HG02763 (cell line): ENCODE data around the gene SPACA9.
A peak's percentile ranks its signal among the peaks of the same experiment; 100 is the strongest.

Experiments
- ATAC-seq: cut with Tn5 transposase; IDR thresholded peaks from one replicate; pipeline ENCODE4 v1.9.1; 2021; ENCODE audit warnings: mild to moderate bottlenecking, moderate library complexity; ENCODE audit not compliant: unreplicated experiment

The SPACA9 gene

GRCh38 chr9:132862533-132862932 lies 16.2 kb upstream of the SPACA9 start:
- no peak for ATAC-seq

GRCh38 chr9:132863096-132863495 lies 15.6 kb upstream of the SPACA9 start:
- ATAC-seq = no peak

DNA sequence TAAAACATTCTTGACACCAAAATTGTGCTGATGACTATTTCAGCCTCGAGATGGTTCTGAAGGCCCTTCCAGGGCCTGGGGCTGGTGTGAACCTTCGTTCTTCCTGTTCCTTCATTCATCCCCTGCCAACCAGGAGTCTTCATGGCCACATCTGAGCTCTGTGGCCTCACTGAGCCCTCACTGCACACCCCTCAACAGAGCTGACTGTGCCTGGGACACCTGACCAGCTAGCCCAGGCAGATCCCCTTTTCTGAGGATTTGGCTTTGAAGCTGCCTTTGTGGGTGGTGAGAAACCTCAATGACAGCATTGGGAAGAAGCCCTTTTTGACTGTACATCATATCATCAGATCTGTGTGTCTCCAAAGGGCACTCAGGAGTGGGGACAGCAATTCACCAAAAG lies 14.4 kb upstream of the SPACA9 start:
- no peak for ATAC-seq

- no peak for ATAC-seq
These were observed 14.0 kb upstream of the SPACA9 start for GRCh38 chr9:132864691-132865090.

- no peak for ATAC-seq
These were observed 11.8 kb upstream of the SPACA9 start for GRCh38 chr9:132866898-132867297.

DNA sequence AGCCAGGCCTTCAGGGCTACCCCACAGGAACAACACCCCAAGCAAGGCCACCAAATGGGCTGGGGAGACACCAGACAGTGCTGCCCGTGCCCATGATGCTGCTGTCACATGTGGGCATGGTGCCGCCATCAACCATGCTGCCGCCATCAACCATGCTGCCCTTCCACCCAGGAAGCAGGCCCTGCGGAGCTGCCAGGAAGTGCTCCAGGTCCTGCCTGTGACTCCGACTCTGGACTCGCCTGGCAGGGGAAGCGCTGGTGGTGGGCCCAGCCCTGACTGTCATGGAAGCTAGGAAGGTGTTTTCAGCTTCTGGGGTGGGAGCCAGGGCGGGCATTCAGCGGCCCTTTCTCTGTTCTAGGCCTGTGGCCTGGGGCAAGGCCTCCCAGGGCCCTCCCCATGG lies 9.4 kb upstream of the SPACA9 start:
- ATAC-seq = no peak

DNA sequence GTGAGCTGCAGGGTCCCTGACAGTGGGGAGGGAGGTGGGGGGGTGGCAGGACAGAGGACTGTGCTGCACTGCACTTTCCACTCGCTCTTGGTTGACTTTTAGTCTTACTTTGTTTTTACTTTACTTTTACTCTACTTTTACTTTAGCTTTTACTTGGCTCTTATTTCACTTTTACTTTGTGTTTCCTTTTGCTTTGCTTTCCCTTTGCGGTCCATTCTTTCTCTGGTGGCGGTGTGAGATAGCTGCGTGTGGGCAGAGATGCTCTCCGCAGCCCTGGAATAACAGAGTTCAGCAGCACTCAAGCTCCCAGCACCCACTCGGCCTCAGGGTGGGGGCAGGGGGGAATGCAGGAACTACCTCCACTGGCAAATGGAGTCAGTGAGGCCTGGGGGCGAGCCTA lies 5.3 kb upstream of the SPACA9 start:
- ATAC-seq = no peak

GRCh38 chr9:132875159-132875558 lies 3.5 kb upstream of the SPACA9 start:
- ATAC-seq = no peak

GRCh38 chr9:132876849-132877248 lies 1.8 kb upstream of the SPACA9 start:
- no peak for ATAC-seq

DNA sequence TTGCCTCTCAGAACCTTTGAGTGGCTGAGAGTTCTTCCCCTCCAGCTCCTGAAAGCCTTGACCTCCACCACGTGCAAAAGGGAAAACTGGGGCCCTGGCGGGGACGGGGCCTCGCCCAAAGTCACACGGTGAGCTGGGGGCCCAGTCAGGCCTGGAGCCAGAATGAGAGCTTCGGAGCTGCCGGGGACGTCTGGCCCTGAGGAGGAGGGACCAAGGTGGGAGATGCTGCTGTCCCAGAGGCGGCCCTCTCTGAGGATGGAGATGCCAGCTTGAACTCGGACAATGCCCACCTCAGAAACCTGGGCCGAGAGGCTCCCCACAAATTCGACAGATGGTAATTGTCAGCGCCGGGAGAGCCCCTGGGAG lies 1.3 kb upstream of the SPACA9 start:
- no peak for ATAC-seq

DNA sequence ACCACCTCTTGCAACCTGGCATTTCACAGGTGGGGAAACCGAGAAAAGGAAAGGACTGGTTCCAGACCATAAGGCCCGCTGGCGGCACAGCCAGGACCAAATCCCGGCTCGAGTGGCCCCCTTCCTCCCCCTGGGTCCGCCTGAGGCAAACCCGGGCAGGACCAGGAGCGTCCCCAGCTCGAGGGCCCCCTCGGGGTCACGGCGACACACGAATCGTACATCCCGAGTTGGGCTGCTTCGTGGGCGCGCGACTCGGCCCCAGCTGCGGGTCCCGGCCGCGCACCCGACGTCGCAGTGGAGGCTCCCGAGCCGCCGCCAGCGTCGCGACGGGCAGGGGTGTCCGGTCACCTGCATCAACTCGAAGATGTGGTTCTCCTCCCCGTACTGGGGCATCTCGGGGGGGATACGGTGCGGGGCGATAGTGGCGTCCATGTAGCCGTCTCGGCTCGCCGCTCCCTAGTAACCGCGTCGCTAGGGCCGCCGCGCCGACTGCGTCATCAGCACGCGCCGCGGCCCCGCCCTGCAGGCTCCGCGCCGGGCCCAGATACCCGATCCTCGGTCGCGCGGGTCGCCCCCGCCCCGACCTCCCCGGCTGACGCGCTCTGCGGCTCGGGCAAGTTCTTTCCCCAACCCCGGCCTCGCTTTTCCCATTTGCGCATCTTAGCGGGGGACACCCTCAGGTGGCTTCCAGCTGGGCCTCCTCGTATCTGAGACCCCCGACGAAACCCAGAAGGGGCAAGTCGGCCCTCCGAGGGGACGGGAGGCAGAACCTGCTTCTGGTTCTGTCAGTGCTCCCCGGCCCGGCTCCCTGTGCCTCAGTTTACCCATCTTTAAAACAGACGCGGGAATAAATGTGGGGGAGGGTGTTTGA lies 639 bp upstream of the SPACA9 start, which contains the start of gene AK8:
Gene AK8 (minus strand): TSS at position 461 of the 871 bp plus-strand sequence. CDS start 29 bp downstream, at position 432.
- peak; percentile 72 for ATAC-seq

GRCh38 chr9:132879457-132880323 lies 992 bp downstream of the SPACA9 start:
- no peak for ATAC-seq

GRCh38 chr9:132880324-132880661 lies 1.6 kb downstream of the SPACA9 start:
- ATAC-seq = no peak

GRCh38 chr9:132881826-132882225 lies 3.1 kb downstream of the SPACA9 start:
- ATAC-seq = no peak

DNA sequence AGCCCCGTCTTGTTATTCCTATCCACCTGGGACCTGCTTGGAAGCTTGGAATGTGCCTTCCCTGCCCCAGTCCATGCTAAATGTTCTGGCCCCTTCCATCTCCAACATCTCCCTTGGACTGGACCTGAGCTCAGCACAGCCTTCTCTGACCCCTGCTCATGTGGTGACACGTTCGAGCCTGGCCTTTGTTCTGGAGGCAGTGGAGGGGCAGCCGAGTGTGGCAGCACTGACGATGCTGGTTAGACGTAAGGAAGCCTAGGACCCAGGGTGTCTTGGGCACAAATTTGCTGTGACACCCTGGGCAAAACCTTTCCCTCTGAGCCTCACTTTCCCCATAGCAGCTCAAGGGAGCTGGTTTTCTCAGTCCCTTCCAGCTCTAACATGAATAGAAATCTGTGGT lies 3.9 kb downstream of the SPACA9 start:
- ATAC-seq = no peak

DNA sequence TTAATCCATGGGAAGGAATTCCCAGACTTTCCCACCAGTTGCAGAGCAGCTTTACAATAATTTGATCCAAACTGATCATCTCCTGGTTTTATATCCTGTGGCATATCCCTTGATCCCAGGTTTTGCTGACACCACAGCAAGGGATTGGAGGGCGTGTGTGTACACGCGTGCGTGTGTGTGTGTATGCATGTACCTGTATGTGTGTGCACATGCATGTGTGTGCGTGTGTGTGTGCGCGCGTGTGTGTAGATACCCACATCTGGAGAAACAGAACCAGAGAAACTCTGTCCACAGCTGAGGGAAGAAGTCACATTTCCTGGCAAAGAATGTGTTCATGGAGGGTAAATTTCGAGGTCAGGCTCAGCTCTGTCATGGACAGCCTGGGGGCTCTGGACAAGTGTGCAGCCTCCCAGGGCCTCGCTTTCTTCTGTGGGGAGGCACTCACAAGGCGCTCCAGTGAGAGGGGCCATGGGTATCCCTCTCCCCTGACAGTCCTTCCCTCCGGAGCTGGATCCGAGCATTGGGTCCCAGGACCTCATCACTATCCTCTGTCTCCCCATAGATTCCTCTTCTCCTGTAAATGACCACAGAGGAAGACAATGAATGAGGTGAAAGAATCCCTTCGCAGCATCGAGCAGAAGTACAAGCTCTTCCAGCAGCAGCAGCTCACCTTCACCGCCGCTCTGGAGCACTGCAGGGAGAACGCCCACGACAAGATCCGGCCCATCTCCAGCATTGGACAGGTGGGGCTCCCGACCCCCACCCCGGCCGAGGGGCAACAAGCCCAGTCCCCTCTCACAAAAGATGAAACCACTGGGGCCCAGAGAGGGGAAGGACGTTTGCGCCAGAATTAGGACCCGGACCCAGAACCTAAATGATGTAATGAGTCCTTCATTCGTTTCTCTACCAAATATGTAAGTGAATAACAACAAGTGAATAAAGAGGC lies 4.9 kb downstream of the SPACA9 start:
- ATAC-seq = no peak

GRCh38 chr9:132885720-132886333 lies 7.1 kb downstream of the SPACA9 start:
- ATAC-seq = no peak

DNA sequence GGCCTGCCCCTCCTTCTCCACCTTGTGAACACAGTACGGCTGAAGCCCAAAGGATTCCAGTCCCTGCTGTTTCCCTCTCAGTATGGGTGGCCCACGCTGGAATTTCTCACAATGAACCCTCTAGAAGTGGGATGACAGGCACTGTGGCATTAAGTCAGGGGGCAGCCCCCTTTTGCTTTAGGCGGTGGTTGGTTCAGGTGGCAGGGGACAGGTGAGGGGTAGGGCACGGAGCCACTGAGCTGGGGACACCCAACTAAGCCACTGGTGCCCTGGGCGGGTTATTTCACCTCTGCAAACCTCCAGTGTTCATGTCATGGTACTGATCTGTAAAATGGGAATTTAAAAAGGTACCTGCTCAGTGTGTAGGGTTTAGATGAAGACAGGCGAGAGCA lies 7.6 kb downstream of the SPACA9 start:
- no peak for ATAC-seq

DNA sequence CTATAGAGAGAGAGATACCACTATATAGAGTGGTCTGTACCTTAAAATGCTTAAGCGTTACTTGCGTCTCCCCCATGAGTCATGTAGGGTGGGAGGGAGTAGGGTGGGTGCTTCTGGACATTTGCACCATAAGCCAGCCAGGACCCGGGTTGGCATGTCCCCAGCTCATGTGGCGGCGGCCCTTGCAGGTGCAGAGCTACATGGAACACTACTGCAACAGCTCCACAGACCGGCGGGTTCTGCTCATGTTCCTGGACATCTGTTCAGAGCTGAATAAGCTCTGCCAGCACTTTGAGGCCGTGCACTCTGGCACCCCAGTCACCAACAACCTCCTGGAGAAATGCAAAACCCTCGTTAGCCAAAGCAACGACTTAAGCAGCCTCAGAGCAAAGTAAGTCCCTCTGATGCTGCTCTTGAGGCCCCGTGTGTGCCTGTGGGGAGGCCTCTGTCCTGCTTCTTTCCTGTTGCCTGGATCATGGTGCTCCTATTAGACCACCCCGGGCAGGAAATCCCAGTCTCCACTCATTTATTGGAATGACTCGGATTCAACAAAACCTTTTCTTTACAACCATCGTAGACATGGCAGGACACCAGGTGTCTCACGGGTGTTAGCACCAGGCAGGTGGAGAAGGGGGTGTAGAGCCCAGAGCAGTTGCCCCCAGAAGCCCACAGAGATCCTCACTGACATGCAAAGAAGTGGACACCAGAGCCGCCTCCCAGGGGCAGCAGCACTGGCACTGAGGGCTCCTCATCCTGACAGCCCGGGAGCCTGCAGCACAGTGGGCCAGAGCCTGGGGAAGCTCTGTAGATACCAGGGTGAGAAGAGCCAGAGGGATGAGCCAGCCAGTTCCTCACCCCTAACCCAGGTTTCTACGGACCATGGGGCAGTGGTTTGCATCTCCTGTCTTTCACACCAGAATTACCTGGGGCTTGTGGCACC lies 8.8 kb downstream of the SPACA9 start:
- ATAC-seq = no peak
